HepG2 (cell line): ENCODE results near the gene USP34. TPM values are rescaled to one million over a fixed set of nuclear protein-coding genes. Genes with fewer than 3 reads are reported as not detected.
A peak's percentile ranks its signal among the peaks of the same experiment; 100 is the strongest.

Source experiments
- AKNA ChIP-seq: sonication (generic); formaldehyde crosslinking; IDR thresholded peaks from 2 replicates; pipeline ENCODE4 v1.4.0; 2020; ENCODE audit warnings: missing genetic modification reagents, borderline replicate concordance
- ATRX ChIP-seq: sonication (generic); formaldehyde crosslinking; IDR thresholded peaks from 2 replicates; pipeline ENCODE4 v1.4.0; 2020; ENCODE audit warnings: missing genetic modification reagents, borderline replicate concordance
- BATF2 ChIP-seq: sonication (generic); formaldehyde crosslinking; IDR thresholded peaks from 2 replicates; pipeline ENCODE4 v1.8.0; 2022; ENCODE audit warnings: mild to moderate bottlenecking, missing genetic modification reagents, moderate library complexity
- DNMT1 ChIP-seq: sonication (generic); formaldehyde crosslinking; IDR thresholded peaks from 2 replicates; pipeline ENCODE4 v1.5.1; 2020; ENCODE audit warnings: mild to moderate bottlenecking, missing genetic modification reagents
- FOXC1 ChIP-seq: sonication (generic); formaldehyde crosslinking; IDR thresholded peaks from 2 replicates; pipeline ENCODE4 v1.8.0; 2022; ENCODE audit warnings: mild to moderate bottlenecking, missing genetic modification reagents, borderline replicate concordance
- HNF4G ChIP-seq, 2 experiments: sonication (generic) in 1 of 2; formaldehyde crosslinking in 1 of 2; IDR thresholded peaks; 2 replicates each; pipeline versions ENCODE4 v1.4.0 to v1.6.1; 2011 to 2020; ENCODE audit warnings: borderline replicate concordance in 2 of 2, low read depth in 2 of 2, mild to moderate bottlenecking in 2 of 2, low read length in 1 of 2, missing genetic modification reagents in 1 of 2, moderate library complexity in 1 of 2
- HNRNPH1 ChIP-seq: fragments of 200-400 bp; formaldehyde crosslinking; optimal IDR thresholded peaks from 2 replicates; pipeline ENCODE3; 2017; ENCODE audit warnings: mild to moderate bottlenecking, low read depth, low read length
- HNRNPLL ChIP-seq: fragments of 200-400 bp; formaldehyde crosslinking; IDR thresholded peaks from 2 replicates; pipeline ENCODE4 v1.6.1; 2017; ENCODE audit warnings: mild to moderate bottlenecking, low read depth, low read length; ENCODE audit not compliant: poor library complexity, severe bottlenecking
- MAFK ChIP-seq, 2 experiments: IDR thresholded peaks in 1 of 2; conservative IDR thresholded peaks in 1 of 2; 2 replicates each; pipeline ENCODE4 v1.6.1; 2011; ENCODE audit warnings: improper control_type of control experiment in 2 of 2, low read length in 2 of 2
- NONO ChIP-seq, 2 experiments: fragments of 450-650 bp in 1 of 2; sonication (generic) in 1 of 2; formaldehyde crosslinking in 1 of 2; IDR thresholded peaks in 1 of 2; conservative IDR thresholded peaks in 1 of 2; 2 replicates each; pipeline versions ENCODE4 v1.6.1 to v1.8.0; 2017 to 2022; ENCODE audit warnings: mild to moderate bottlenecking in 1 of 2, missing genetic modification reagents in 1 of 2, moderate library complexity in 1 of 2
- PPARG ChIP-seq: conservative IDR thresholded peaks from 2 replicates; pipeline ENCODE4 v1.6.1; 2016; ENCODE audit warnings: missing biosample characterization, missing genetic modification reagents
- SIX1 ChIP-seq: sonication (generic); formaldehyde crosslinking; IDR thresholded peaks from 2 replicates; pipeline ENCODE4 v1.4.0; 2020; ENCODE audit warnings: missing genetic modification reagents, borderline replicate concordance
- SNAPC2 ChIP-seq: sonication (generic); formaldehyde crosslinking; IDR thresholded peaks from 2 replicates; pipeline ENCODE4 v1.8.1; 2022; ENCODE audit warnings: mild to moderate bottlenecking, missing genetic modification reagents
- TFAP4 ChIP-seq: sonication (generic); IDR thresholded peaks from 2 replicates; pipeline ENCODE4 v1.6.1; 2016; ENCODE audit warnings: low read depth, borderline replicate concordance
- THYN1 ChIP-seq: sonication (generic); formaldehyde crosslinking; IDR thresholded peaks from 2 replicates; pipeline ENCODE4 v1.8.1; 2023; ENCODE audit warnings: low read depth, mild to moderate bottlenecking, moderate library complexity, missing genetic modification reagents, borderline replicate concordance
- TIGD3 ChIP-seq: sonication (generic); formaldehyde crosslinking; IDR thresholded peaks from 2 replicates; pipeline ENCODE4 v1.5.1; 2020; ENCODE audit warnings: mild to moderate bottlenecking, missing genetic modification reagents, borderline replicate concordance
- TOE1 ChIP-seq: sonication (generic); formaldehyde crosslinking; IDR thresholded peaks from 2 replicates; pipeline ENCODE4 v1.4.0; 2020; ENCODE audit warnings: mild to moderate bottlenecking, missing genetic modification reagents
- ZNF816 ChIP-seq: sonication (generic); formaldehyde crosslinking; IDR thresholded peaks from 2 replicates; pipeline ENCODE4 v1.8.0; 2022; ENCODE audit warnings: missing genetic modification reagents, mild to moderate bottlenecking, borderline replicate concordance
- ZNF841 ChIP-seq: sonication (generic); formaldehyde crosslinking; IDR thresholded peaks from 2 replicates; pipeline ENCODE4 v1.8.1; 2023; ENCODE audit warnings: missing genetic modification reagents, borderline replicate concordance
- polyA plus RNA-seq, 8 experiments: library from polyadenylated mRNA; depleted of rRNA in 3 of 8; stranded (reverse) in 7 of 8; unstranded in 1 of 8; fragments of >200 nt; fragmentation: Illumina TruSeq in 4 of 8; extraction: Trizol in 4 of 8; gene quantifications; 2 replicates each; pipeline versions ENCODE4 v1.2.1 to v1.2.3, GENCODE V29; 2011 to 2016; ENCODE audit warnings: low read depth in 4 of 8, missing spikeins in 1 of 8, mixed read lengths in 1 of 8; ENCODE audit not compliant: insufficient read depth in 1 of 8
- total RNA-seq, 5 experiments: library from RNA; depleted of rRNA; stranded (reverse); fragments of >200 nt; fragmentation: Illumina TruSeq; extraction: Trizol; gene quantifications; 2 replicates each; pipeline ENCODE4 v1.2.3, GENCODE V29; 2016; ENCODE audit warnings: low read depth in 1 of 5

The USP34 gene
- total and polyA plus RNA-seq, 2 of the 13 experiments (the other 11 are each of a cell fraction or from before 2014, with no cell fraction given) = 99.2 to 100 TPM

GRCh38 chr2:61471905-61472805 lies 1.3 kb upstream of the USP34 start (continued):
- TF ChIP-seq HNF4G (IDR thresholded peaks at IDR 0.05; ENCODE audit: borderline replicate concordance, low read depth, low read length) = peak; percentile 57; the same call in 1 of the 2 replicates
- TF ChIP-seq HNF4G (CRISPR knock-in tag; IDR thresholded peaks at IDR 0.05; ENCODE audit: borderline replicate concordance, low read depth) = no peak
- TF ChIP-seq THYN1 (CRISPR knock-in tag) = no peak
- TF ChIP-seq PPARG = 0 out of 2 replicates have a peak, but pooled peaks have one; percentile 45
- peak in 1 of 2 experiments; percentile 6; a peak in 1 of 4 replicates for TF ChIP-seq MAFK (conservative IDR thresholded peaks at IDR 0.05 in 1 of 2, IDR thresholded peaks at IDR 0.05 in 1 of 2; ENCODE audit: low read length in 2 of 2)
- no peak for TF ChIP-seq AKNA (CRISPR knock-in tag)
- no peak for TF ChIP-seq DNMT1 (CRISPR knock-in tag)
- TF ChIP-seq HNRNPH1 = no peak
- TF ChIP-seq ZNF816 (CRISPR knock-in tag) = no peak; the same call in 1 of the 2 replicates
- no peak for TF ChIP-seq SNAPC2 (CRISPR knock-in tag)
- TF ChIP-seq BATF2 = no peak
- peak; percentile 62; the same call in 1 of the 2 replicates for TF ChIP-seq TFAP4
- TF ChIP-seq HNRNPLL = no peak
- no peak for TF ChIP-seq FOXC1 (CRISPR knock-in tag)
- TF ChIP-seq SIX1 (CRISPR knock-in tag) = no peak
- no peak for TF ChIP-seq TOE1 (CRISPR knock-in tag)
- TF ChIP-seq TIGD3 = no peak
- TF ChIP-seq ZNF841 (CRISPR knock-in tag) = no peak
- no peak for TF ChIP-seq ATRX
- TF ChIP-seq NONO (IDR thresholded peaks at IDR 0.05) = no peak
- TF ChIP-seq NONO (CRISPR knock-in tag; conservative IDR thresholded peaks at IDR 0.05) = no peak
